NK-92 (cell line): ENCODE data around the gene FAM114A1.
"Not testable (repeated sequence)": the region's sequence is repeated elsewhere in the genome, so short reads cannot be mapped to it uniquely, and the experiment has no call there.

Experiments used
- DNase-seq: peaks from one replicate; lab custom pipeline; 2025; ENCODE audit not compliant: unreplicated experiment; lab: John Stamatoyannopoulos, UW

Gene FAM114A1

GRCh38 chr4:38930707-38931106 is 63.1 kb downstream of the FAM114A1 start:
- no peak for DNase-seq

DNA sequence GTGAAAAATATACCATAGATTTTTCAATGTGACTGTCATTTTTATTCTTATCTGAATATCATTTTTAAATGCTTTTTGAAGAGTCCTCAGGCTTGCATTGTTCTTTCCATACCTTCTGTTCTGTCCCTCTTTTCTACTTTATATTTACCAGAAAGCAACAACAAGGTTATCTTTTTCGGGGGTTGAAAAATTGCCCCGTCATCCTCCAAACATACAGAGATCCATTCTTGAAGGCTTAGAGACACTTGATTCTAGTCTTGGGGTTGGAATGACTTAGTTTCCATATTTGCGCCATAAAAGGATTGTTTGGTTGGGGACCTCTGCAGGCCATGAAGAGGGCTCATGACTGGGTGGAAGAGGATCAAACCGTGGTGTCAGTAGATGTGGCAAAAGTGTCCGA is 63.5 kb downstream of the FAM114A1 start:
- no peak for DNase-seq

DNA sequence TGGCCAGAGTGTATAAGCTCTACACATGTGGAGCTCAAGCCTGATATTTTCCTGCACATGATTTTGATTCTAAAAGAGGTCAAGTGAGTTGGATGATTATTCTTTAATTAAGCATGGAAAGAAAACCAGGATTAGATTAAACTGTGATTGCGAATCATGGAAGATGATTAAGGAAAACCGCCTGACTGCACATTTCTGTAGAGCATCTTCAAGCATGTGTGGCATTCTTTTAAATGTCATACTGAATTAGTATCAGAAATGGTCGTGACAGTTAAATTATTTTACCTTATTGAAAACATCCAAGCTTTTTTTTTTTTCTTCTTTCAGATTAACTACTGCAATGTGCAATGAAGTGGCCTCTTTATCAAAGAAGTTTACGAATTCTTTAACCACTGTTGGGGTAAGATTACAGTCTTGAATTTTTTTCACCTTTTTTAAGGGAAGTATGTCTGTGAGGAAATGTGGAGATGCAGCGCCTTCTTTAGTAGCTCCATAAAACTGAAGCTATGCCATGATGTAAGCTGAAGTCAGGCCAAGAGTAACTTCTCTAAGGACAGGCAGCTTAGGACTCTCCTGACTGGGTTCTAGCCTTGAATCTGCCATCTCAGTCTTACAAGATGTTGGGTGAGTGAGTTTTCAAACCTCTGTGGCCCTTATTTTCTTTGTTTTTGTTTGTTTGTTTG is 67.9 kb downstream of the FAM114A1 start:
- no peak for DNase-seq

DNA sequence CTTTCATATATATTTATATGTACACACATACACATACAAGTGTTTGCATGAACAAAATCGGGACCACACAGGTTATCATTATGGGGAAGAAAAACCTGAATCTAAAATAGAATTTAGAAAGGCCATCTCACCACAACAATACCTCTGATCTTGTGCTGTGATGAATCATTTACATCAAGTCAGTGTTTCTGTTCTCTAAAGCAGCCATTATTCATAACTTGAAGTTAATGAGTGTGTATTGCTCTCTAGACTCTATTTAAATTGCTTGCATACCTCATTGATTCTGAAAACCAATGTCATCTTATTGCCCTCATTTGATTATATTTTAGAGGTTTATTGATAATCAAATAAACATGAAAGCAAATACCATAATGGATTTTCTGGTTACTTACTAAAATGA is 71.6 kb downstream of the FAM114A1 start:
- no peak for DNase-seq

DNA sequence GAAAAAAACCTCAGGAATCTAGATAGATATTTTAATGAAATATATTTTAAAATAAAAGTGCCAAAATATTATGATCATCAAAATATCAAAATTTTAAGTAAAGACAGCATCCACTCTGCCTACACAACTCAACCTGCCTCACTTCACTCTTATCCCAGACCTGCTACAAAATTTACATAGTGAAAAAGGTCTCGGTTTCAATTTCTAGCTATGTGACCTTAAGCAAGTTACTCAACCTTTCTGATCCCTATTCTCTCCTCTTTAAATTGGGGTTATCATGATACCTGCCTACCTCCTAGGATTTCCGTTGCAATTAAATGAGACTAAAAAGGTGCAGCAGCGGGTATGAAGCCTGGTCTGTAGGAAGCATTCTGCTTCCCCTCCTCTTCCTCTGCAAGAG is 72.9 kb downstream of the FAM114A1 start:
- no peak for DNase-seq

- DNase-seq = not testable (repeated sequence)
Measured at GRCh38 chr4:38941906-38942305, 74.3 kb downstream of the FAM114A1 start.

GRCh38 chr4:38943343-38943742 is 75.7 kb downstream of the FAM114A1 start:
- DNase-seq = no peak

DNA sequence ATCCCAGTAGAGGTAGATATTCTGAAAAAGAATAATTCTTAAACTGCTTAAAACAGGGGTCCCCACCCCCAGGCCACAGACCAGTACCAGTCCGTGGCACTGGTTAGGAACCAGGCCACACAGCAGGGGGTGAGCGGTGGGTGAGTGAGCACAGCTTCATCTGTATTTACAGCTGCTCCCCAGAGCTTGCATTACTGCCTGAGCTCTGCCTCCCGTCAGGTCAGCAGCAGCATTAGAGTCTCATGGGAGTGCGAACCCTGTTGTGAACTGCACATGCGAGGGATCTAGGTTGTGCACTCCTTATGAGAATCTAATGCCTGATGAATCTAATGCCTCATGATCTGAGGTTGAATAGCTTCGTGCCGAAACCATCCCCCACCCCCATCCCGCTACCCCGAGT is 76.8 kb downstream of the FAM114A1 start:
- DNase-seq = no peak

GRCh38 chr4:38946919-38947318 is 79.3 kb downstream of the FAM114A1 start:
- no peak for DNase-seq

GRCh38 chr4:38948551-38948950 is 80.9 kb downstream of the FAM114A1 start:
- DNase-seq = no peak

- DNase-seq = no peak
Measured at GRCh38 chr4:38949411-38950051, 81.9 kb downstream of the FAM114A1 start.

DNA sequence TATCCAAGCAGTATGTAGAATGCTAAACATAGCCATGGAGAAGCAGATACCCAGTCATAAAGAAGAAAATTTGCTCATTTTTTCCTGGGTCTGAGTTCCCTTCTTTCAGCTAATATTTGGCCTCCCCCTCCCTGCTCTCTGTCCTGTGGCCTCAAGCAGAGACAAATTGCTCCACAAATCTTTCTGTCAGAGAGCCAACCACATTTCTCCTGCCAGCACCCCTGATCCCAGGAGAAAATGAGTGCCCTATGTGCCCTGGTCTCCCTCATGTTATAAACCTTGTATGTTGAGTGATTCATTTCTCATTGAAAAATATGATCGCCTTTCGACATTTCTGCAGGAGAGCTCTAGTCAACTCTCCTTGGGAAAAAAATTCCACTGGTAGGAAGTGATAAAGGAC is 82.6 kb downstream of the FAM114A1 start:
- DNase-seq = no peak

DNA sequence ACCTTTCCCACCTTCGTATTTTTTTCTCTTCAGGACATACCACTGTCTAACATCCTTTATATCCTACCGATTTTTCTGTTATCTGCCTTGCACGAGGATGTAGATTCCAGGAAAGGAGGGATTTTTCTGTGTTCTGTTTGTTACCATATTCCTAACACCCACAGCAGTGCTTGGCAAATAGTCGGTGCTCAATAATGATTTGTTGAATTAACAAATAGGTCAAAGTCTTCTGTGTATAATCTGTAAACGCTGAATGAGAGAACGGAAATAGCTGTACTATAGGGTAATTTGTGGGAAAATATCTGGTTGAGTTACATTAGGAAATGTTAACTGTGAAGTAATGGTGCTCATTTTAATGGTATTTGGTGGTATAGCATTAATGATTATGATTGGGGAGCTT is 83.1 kb downstream of the FAM114A1 start:
- no peak for DNase-seq

- no peak for DNase-seq
Measured at GRCh38 chr4:38951598-38951997, 84.0 kb downstream of the FAM114A1 start.

- DNase-seq = no peak
Measured at GRCh38 chr4:38952017-38952416, 84.4 kb downstream of the FAM114A1 start.

DNA sequence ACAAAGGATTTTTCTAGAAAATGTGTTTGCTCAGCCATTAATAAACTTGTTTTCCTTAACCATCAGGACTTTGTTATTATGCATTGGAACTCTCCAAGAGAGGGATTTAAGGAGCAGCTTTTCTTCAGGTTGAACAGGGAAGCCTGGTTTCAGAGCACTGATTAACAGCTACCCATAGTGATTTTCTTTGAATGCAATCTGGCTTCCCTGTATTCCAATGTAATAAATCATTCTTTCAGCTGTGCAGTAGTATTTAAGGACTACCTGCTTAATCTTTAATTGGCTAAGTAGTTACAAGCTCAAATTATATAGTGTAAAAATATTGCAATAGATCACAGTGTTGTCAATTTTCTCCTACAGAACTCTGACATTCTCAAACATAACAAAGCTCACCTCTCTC is 87.1 kb downstream of the FAM114A1 start:
- DNase-seq = no peak

- no peak for DNase-seq
Measured at GRCh38 chr4:38955957-38956356, 88.4 kb downstream of the FAM114A1 start.

DNA sequence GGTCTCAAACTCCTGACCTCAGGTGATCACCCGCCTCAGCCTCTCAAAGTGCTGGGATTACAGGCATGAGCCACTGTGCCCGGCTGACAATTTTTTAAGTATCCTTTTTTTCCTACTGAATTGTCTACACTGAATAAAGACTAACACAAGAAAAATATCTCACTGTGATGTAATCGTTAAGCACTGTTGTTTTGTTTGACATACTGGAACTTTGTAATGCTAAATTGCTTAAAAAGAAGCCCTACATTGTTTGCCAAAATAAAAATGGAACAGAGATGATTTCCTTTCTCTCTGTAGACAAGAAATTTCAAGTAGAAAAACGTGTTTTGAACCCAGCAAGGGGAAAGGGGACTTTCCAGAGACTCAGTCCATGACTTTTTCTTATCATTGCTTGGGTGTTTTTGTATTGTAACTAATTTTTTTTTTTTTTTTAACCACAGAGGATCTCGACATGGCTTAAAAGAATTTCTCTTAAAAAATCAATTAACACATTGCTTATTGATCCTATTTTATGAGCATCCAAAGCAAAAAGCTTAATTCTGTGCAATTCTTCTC is 89.7 kb downstream of the FAM114A1 start:
- no peak for DNase-seq

DNA sequence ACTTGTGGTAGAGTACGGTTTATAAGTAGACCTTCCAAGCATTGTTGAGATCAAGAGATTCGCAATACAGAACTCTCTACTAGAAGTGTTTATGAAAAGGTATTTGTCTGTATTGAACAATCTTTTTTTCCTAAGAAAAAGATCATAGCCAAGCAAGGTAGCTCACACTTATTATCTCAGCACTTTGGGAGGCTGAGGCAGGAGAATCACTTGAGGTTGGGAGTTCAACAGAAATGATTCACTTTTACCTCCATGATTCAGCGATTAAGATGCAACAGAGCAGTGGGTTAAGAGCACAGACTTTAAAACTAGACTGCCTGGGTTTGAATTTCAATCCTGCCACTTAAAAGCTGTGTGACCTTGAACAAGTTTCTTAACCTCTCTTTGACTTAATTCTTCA is 90.3 kb downstream of the FAM114A1 start:
- no peak for DNase-seq

- no peak for DNase-seq
Measured at GRCh38 chr4:38958453-38959190, 91.0 kb downstream of the FAM114A1 start.

GRCh38 chr4:38959248-38959647 is 91.6 kb downstream of the FAM114A1 start:
- not testable (repeated sequence) for DNase-seq
